ENCODE measurements around the gene CYBA.
"Not testable (repeated sequence)": the region's sequence is repeated elsewhere in the genome, so short reads cannot be mapped to it uniquely, and the experiment has no call there.

Gene CYBA

DNA sequence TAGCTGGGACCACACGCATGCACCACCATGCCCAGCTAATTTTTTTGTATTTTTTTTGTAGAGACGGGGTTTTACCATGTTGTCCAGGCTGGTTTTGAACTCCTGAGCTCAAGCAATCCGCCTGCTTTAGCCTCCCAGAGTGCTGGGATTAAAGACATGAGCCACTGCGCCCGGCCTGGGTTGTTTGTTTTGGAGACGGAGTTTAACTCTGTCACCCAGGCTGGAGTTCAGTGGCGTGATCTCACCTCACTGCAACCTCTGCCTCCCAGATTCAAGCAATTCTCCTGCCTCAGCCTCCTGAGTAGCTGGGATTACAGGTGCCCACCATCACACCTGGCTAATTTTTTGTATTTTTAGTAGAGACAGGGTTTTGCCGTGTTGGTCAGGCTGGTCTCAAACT lies 41.4 kb downstream of the CYBA start:
- not testable (repeated sequence) for DNase-seq

DNA sequence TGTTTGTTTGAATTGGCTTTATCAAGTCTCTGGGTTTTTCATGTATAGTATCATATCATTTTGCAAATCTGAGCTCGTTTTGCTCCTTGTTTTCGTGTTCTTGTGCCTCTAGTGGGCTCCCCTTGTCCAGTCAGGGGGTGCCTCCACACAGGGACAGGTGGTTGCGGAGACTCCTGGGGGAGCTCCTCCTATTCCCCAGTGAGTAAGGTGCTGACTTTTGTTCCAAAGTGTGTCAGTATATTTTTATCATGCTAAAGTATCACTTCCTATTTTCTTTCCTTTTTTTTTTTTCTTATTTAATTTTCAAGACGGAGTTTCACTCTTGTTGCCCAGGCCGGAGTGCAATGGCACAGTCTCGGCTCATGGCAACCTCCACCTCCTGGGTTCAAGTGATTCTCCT lies 42.8 kb downstream of the CYBA start:
- DNase-seq, result no peak

DNA sequence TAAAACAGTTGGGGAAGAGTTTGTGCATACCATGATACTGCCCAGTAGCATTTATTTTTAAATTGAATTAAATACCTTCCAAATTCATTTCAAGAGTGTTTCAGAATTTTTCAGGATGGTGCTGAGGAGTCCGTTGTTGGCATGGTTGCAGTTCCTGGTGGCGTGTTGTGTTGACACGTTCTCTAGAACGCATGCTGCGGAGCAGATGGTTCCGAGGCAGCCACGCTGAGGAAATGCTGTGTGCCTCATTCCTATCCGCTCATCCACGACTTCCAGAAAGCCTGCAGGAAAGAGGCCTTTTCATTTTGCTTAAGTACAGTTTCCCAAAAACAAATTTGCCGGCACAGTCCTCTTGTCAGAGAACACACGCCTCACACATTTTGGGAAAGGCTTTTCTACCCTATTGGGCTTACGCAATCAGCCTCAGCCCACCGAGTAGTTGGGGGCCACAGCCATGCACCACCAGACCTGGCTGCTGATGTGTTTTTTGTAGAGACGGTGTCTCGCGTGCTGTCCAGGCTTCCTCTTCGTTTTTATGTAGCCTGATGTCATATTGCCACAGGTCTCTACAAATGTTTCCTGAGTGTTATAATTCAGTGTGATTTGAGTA lies 44.6 kb downstream of the CYBA start:
- DNase-seq, result no peak

DNA sequence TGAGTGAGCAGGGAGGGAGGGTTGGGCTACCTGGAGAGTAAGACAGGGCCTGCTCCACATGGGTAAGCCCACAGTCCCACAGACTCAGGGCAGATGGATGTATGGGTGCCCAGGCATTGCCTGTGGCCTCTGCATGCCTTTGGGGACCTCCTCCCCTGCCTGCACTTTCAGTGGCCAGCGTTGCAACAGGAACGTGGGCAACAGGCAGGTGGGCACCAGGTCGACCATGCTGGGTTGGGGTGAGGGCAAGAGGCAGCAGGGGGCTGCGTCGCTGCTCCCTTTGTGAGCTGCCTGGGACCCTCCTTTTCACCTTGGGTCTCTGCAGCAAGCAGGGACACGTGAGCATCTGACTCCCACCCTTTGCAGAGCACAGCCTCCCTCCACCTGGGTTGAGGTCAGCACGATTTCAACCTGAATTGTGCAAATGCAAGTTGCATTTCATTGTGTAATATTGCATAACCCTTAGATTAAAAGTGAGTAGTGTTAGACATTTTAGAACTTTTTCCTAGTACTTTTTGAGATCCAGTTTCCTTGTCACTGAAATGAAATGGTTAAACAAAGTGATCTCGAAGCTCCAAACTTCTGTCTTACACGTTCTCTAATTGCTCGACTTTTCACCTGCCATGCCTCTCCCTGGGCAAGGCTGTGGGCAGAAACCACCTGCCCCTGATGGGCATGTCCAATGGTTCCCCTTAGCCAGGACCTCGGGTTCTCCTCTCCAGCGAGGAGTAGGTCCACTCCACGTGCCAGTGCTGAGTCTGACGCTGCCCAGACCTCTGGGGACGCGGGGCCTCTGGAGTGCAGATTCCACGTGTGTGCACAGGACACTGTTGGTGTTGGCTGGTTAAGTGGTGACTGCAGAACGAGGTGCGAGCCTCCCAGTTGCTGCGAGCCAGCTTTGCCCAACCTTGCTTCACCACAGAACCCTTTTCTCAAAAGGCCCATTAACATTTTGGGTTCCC lies 45.4 kb downstream of the CYBA start:
- DNase-seq, result no peak

DNA sequence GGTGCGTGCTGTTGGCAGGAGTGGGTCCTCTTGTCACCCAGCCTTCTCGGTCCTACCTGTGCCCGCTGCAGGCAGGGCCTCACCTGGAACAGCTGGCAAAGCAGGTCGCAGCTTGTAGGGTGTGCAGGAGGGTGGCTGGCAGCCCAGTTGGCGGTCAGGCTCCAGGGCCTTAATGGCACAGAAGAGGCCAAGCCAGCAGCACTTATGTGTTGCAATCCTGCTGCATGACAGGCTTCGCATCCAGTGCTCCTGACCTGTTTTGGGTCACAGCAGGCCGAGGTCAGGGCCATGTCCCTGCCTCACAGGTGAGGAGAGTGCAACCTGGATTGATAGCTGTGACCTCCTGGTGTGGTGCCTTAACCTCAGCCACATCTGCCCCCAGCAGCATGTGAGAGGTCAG lies 48.8 kb downstream of the CYBA start:
- no peak for DNase-seq

DNA sequence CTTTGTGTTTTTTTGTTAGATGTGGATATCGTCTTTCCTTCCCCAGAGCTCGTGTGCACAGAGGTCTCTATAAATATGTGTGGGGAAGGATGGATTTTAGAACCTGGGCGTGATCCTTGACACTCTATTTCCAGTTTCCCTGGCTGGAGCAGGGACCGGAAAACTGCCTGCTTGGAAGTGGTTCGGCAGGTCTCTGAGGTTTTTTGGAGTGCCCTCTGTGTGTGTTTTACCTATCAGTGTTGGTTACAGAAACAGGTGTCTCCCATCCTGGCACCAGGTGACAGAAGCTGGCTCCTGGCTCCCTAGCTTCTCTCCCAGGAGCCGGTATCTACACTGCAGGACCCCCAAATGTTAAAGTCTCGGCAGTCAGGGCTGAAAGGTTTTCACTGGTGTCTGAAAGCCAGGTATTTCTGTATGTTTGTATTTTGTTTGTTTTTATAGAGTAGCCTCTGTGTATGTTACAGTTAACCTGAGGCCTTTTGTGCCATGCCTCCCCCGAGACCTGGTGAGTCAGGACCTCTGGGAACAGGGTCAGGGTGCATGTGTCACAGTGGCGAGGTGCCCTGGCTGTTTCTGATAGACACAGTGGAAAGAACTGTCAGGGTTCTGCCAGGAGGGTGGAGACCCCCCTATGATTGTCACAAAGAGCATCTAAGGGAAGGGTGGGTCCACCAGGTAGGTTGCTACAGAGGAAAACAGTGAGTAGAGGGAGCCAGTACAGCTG lies 49.4 kb downstream of the CYBA start:
- no peak for DNase-seq

DNA sequence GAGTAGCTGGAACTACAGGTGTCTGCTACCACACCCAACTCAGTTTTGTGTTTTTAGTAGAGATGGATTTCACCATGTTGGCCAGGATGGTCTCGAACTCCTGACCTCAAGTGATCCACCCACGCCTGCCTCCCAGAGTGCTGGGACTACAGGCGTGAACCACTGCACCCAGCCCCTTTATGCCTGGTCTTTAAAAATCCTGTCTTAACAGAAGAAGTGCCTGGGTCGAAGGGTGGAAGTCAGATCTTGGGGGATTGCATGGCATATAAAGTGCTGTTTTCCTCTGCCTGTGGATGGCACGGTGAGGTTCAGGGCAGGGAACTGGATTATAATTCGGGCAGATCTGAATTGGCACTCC lies 50.3 kb downstream of the CYBA start:
- no peak for DNase-seq

DNA sequence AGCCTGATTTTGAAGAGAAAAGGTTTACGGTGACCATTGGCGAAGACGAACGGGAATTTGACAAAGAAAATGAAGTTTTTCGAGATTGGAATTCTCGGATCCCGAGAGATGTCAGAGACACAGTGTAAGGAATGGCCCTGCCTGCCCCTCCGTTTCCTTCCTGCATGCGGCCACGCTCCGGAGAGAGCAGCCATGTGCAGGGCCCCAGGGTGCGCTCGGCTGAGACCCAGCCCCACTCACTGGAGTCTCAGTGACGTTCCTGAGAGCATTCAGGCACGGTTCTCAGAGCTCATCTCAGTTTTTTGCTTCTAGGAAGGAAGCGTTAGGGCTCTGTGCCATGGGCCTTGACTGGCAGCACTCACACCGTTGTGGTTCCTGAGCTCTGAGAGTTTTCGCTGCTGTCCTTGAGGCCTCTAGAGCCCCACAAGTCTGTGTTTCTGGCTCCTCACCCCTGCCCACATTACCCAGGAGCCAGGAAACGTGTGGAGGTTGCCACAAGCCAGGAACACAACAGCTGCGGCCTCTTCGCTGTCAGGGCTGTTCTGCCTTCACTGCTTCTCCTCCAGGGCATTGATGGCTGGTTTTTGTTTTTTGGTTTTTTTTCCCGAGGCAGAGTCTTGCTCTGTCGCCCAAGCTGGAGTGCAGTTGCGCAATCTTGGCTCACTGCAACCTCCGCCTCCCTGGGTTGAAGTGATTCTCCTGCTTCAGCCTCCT lies 50.9 kb downstream of the CYBA start:
- no peak for DNase-seq

DNA sequence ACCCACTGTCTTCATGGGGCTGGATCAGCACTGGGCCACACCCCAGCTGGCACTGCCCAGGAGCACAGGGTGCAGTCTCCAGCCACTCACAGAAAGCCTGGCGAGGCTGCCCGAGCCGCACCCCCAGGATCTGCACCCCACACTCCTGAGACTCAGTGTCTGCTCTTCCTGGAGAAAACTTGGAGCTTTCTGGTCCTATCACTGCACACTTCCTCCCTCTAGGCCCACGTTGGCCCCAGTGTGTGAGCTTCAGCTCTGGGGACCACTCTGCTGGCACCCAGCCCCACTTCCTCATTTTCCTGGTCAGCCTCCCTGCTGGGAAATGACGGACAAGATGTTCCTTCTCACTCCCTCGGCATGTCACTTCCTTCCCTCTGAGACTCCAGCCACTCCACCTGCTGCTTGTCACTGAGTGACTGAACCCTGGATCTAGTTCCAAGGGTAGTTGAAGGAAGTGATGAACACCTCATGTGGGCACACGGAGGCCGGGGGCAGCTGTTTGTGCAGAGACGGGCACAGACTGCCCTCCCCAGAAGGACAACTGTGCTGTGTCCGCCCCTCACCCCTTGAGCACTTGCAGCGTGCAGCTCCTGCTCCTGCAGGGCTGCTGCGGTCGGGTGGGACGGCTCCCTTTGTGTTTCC lies 51.6 kb downstream of the CYBA start:
- DNase-seq, result no peak

DNA sequence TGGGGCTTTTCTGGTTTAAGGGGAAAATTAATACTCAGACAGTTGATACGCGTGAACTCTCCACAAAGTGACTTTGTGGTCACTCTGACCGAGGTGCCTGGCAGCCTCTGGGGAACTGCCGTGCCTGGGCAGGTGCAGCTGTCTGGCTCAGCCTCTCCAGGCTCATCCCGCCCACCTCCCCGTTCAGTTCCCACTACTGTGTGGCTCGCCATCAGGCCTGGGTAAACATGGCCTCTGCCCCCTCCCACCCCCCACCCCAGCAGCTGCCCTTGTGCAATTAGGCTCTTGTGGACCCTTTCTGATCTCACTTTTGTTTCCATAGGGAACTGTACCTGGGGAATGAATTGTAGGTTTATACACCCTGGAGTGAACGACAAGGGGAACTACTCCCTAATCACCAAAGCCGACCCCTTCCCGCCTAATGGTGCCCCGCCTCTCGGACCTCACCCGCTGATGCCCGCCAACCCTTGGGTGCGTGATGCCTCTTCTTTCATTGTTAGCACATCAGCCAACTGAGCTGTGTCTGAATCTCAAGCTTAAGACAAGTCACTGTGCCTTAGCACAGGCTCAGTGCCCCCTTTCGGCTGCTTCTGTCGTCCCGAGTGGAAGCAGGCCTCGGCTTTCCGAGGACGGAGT lies 52.9 kb downstream of the CYBA start:
- no peak for DNase-seq

DNA sequence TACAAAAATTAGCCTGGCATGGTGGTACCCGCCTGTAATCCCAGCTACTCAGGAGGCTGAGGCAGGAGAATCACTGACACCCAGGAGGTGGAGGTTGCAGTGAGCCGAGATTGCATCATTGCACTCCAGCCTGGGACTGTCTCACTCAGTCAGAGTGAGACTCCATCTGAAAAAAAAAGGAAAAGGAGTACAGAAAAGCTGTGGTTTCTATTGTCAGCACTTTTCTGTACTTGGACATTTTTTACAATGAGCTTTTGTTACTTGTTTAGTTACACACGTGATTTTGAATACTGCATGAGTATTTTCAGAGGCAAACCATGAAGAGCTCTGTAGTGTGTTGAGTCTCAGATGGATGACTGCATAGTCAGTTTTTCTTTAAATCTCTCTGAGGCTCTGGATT lies 54.4 kb downstream of the CYBA start:
- DNase-seq, result no peak

DNA sequence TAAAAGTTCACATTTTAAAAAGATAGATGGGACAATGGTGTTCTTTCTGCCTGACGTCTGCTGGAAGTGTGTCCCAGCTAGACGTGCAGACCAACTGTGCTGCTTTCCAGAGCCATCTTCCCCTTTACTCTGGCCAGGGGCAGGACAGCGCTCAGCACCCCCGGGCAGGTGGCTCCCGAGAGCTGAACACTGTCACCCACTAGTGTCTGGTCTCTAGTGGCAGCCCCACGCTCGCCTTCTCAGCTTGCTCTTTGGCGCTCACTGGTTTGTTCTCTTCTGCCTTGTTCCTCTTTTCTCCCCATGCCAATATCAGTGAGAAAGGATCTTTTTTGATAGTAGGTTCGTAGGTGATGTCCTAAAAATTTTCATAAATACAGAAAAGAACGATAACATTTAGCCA lies 54.9 kb downstream of the CYBA start:
- DNase-seq, result no peak

DNA sequence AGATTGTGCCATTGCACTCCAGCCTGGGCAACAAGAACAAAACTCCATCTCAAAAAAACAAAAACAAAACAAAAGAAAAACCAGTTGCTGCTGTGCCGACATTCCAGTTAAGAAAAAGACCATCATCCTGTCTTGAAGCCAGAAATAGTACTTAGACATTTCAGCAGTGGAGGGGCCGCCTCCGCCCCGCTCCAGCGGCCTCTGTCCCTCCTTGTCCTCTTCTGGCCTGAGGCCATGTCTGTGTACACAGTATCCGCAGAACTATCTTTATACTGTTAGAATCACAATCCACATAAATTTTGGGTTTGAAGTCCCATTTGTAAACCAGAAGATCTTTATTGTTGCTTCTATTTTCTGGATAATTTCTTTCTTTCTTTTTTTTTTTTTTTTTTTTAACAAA lies 55.8 kb downstream of the CYBA start:
- DNase-seq, result no peak

DNA sequence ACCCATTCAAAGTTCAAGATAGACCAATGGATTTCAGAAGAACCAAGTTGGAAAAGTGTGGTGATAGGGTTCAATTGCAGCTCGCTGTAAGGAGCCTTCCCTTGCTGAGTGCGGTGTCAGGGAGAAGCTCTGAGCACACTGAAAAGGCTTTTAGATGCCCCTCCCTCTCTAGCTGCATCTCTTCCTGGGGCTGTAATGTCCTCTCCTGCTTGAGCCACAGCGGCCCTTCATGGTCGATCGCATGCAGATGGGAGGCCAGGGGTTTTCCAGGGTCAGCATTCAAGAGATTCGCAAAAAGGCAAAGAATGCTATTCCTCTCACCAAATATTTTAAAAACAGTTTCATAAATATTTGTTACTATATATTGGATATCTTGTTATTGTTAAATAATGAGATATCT lies 56.9 kb downstream of the CYBA start:
- no peak for DNase-seq

DNA sequence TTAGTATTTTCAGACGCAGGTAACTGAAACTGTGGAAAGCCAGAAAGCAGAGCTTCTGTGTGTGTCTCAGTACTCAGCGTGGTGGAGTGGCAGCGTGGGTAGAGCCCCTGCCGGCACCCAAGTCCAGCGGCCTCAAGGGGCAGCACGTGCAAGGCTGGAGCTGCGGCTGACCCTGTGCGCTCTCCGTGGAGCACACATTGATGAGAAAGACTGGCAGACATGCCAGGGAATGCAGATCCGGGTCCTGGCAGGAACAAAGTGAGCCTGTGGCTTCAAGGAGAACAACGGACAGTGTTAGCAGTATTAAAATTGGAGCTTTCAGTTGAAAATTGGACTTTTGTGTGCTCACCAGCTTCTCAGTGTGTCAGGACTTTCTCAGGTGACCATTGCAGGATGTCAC lies 57.4 kb downstream of the CYBA start:
- DNase-seq, result no peak
